HG02885 (cell line): ENCODE results near the gene INCENP.
"Not testable (repeated sequence)": the region's sequence is repeated elsewhere in the genome, so short reads cannot be mapped to it uniquely, and the experiment has no call there.

Experiments used
- ATAC-seq: cut with Tn5 transposase; IDR thresholded peaks from one replicate; pipeline ENCODE4 v1.9.1; 2021; ENCODE audit warnings: mild to moderate bottlenecking; ENCODE audit not compliant: unreplicated experiment, poor library complexity

INCENP gene

GRCh38 chr11:62123669-62124185 is at the start of gene INCENP:
TSS of gene INCENP (plus strand) at chr11:62124011. CDS start at chr11:62128162, 4,151 bp downstream.
- ATAC-seq, result peak; percentile 95

- ATAC-seq, result no peak
These were observed 48.4 kb upstream of the INCENP start for GRCh38 chr11:62075438-62075837.

DNA sequence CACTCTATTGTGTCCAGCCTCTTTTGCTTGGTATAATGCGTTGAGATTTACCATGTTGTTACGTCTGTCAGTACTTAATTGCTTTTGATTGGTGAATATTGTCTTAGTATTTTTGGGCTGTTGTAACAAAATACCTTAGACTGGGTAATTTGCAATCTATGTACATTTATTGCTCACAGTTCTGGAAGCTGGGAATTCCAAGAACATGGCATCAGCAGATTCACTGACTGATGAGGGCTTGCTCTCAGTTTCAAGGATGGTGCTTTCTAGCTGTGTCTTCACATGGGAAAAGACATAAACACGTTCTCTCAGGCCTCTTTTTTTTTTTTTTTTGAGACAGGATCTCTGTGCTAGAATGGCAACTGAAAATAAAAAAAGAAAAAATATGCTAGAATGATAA is 46.7 kb upstream of the INCENP start:
- ATAC-seq, result no peak

- ATAC-seq, result no peak
These were observed 42.2 kb upstream of the INCENP start for GRCh38 chr11:62081378-62082291.

DNA sequence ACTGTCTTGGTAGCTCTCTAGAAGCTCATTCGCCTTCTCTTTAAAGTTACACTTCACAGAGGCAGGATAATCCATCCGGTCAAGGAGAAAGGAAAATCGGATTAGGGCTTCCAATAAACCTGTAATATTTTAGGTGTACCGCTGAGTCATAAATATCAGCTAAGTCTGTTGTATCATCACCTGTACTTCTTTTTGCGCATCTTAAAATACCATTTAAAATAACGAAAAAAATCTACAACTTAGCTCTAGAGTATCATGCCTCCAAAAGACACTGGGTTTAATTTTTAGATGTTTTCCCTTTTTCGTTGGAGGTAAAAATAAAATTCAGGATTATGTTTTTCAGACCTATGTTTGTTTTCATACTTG is 41.5 kb upstream of the INCENP start:
- ATAC-seq, result no peak

DNA sequence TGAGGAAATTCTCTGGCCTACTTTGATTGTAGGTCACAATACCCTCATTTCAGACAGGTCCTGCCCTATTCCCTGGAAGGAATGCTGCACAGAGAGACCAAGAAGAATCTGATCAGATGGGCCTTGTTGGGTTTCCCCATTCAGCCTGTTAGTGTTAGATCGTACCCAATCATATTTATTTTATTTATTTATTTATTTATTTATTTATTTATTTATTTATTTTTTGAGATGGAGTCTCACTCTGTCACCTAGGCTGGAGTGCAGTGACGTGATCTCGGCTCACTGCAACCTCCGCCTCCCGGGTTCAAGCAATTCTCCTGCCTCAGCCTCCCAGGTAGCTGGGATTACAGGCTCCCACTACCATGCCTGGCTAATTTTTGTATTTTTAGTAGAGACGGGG is 39.0 kb upstream of the INCENP start:
- not testable (repeated sequence) for ATAC-seq

DNA sequence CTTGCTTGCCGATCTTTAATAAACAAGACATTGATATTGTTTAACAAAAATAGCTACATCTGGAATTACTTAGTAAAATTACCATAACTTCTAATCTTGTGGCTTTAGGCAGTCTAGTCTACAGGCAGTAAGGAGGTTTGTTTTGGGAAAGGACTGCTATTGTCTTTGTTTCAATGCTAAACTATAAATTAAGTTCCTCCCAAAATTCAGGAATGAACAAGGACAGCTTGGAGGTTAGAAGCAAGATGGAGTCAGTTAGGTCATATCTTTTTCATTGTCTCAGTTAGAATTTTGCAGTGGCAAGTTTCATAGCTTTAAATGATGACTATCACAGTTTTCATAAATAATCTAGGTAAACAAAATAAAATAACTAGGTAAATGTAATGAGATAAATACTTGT is 36.1 kb upstream of the INCENP start:
- ATAC-seq, result no peak

GRCh38 chr11:62088331-62088933 is 35.4 kb upstream of the INCENP start:
- ATAC-seq, result no peak

DNA sequence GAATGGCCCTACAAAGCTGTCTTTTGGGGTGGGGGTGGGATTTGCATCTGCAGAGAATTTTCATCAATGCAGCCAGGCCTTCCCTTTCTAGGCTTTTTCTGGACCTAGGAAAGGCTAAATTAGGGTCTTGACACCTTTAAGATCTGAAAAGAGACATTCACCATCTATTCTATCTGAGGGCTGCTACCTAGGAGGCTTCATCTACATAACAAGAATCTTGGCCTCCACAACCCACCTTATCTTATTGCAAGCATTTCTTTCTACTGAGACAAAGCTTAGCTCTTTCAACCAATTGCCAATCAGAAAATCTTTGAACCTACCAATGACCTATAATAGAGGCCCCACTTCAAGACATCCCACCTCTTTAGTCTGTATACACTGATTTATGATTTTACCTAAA is 20.7 kb upstream of the INCENP start:
- ATAC-seq, result no peak

- no peak for ATAC-seq
These were observed 19.8 kb upstream of the INCENP start for GRCh38 chr11:62103986-62104385.

- no peak for ATAC-seq
These were observed 18.8 kb upstream of the INCENP start for GRCh38 chr11:62104816-62105653.

GRCh38 chr11:62105667-62106191 is 18.1 kb upstream of the INCENP start:
- ATAC-seq, result no peak

GRCh38 chr11:62108017-62108750 is 15.6 kb upstream of the INCENP start:
- no peak for ATAC-seq

DNA sequence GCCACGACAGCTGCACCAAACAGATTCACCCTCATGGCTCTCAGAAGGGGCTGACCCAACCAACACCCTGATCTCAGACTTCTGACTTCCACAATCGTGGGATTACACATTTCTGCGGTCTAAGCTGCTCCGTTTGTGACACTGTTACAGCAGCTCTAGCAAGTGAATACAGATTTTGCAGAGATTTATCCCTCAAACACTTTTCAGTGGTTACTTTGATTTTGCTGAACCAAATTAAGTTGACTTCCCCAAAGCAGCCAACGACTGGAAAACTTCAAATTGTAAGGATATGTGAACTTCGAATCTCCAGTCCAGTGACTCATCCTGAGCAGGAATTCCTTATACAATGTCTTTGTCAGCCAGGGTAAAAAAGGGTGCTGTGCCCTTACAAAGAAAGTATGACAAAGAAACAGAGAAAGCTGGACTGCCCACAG is 14.8 kb upstream of the INCENP start:
- ATAC-seq, result no peak

- ATAC-seq, result no peak
These were observed 8.6 kb upstream of the INCENP start for GRCh38 chr11:62115085-62115694.

GRCh38 chr11:62116451-62116850 is 7.4 kb upstream of the INCENP start:
- ATAC-seq, result no peak

DNA sequence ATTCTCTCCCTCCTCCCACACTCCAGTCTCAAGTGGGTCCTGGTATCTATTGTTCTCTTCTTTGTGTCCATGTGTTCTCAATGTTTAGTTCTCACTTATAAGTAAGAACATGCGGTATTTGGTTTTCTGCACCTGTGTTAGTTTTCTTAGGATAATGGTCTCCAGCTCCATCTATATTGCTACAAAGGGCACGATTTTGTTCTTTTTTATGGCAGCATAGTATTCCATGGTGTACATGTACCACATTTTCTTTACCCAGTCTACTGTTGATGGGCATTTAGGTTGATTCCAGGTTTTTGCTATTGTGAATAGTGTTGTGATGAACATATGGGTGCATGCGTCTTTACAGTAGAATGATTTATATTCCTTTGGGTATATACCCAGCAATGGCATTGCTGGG is 4.2 kb upstream of the INCENP start:
- no peak for ATAC-seq

- ATAC-seq, result no peak
These were observed 3.8 kb upstream of the INCENP start for GRCh38 chr11:62120001-62120400.

DNA sequence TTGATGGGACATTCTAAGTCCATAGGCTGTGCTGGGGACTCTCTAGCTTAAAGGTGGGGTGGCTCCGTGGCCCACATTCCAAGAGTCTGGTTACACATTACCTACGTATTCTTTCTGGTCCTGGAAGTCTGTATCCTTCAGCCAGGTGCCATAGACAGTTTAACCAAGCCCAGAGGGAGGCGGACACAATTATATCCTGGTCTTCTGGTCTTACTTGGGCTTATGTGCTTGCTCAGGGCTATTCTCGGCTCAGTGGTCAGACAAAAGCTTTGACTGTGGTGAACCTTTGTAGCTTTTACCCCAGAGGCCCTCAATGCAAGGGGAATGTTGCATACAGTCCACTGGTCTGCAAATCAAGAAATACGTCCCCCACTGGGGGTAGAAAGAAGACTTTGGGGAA is 3.4 kb upstream of the INCENP start:
- no peak for ATAC-seq
